IPS-15b (cell line): ENCODE measurements around the gene TMEM69.
"Not testable (repeated sequence)": the region's sequence is repeated elsewhere in the genome, so short reads cannot be mapped to it uniquely, and the experiment has no call there.

Experiments
- H3K27me3 ChIP-seq: one replicate; pipeline ENCODE4 v1.6.1; 2013; ENCODE audit warnings: low read length; ENCODE audit not compliant: control insufficient read depth, insufficient read depth
- H3K36me3 ChIP-seq: one replicate; pipeline ENCODE4 v1.6.1; 2013; ENCODE audit warnings: low read length; ENCODE audit not compliant: control insufficient read depth, insufficient read depth
- H3K4me1 ChIP-seq: one replicate; pipeline ENCODE4 v1.6.1; 2013; ENCODE audit warnings: mild to moderate bottlenecking, low read length; ENCODE audit not compliant: control insufficient read depth, insufficient read depth
- H3K4me3 ChIP-seq: one replicate; pipeline ENCODE4 v1.5.1; 2013; ENCODE audit warnings: low read depth, low read length
- H3K9ac ChIP-seq: one replicate; pipeline ENCODE4 v1.6.1; 2013; ENCODE audit warnings: low read depth, mild to moderate bottlenecking, low read length
- H3K9me3 ChIP-seq: one replicate; pipeline ENCODE4 v1.6.1; 2013; ENCODE audit warnings: mild to moderate bottlenecking, low read length; ENCODE audit not compliant: control insufficient read depth, insufficient read depth

The TMEM69 gene

GRCh38 chr1:45666836-45667235, 21.1 kb upstream of the TMEM69 start:
- no peaks in the 10 kb centered on the region for H3K36me3 ChIP-seq

GRCh38 chr1:45667321-45668111, 20.5 kb upstream of the TMEM69 start:
- no peaks in the 10 kb centered on the region for H3K27me3 ChIP-seq
- H3K4me1 ChIP-seq: no peaks in the 10 kb centered on the region
- no peak overlapping the region for H3K4me3 ChIP-seq
- H3K36me3 ChIP-seq: no peaks in the 10 kb centered on the region
- H3K9me3 ChIP-seq: no peaks in the 10 kb centered on the region
- H3K9ac ChIP-seq: no peak overlapping the region

More at GRCh38 chr1:45666836-45667235, 21.1 kb upstream of the TMEM69 start:
- no peak overlapping the region for H3K4me3 ChIP-seq
- no peaks in the 10 kb centered on the region for H3K9me3 ChIP-seq
- H3K9ac ChIP-seq: no peak overlapping the region
- no peaks in the 10 kb centered on the region for H3K27me3 ChIP-seq
- no peaks in the 10 kb centered on the region for H3K4me1 ChIP-seq

- H3K4me1 ChIP-seq: no peaks in the 10 kb centered on the region
- H3K4me3 ChIP-seq: no peak overlapping the region
- no peak overlapping the region for H3K9ac ChIP-seq
- H3K27me3 ChIP-seq: no peaks in the 10 kb centered on the region
- no peaks in the 10 kb centered on the region for H3K9me3 ChIP-seq
- no peaks in the 10 kb centered on the region for H3K36me3 ChIP-seq
These were observed 19.5 kb upstream of the TMEM69 start for GRCh38 chr1:45668526-45668925.

- Histone ChIP-seq H3K4me3 (no peak overlapping the region), H3K9ac (no peak overlapping the region)
These were observed 18.6 kb upstream of the TMEM69 start for GRCh38 chr1:45669379-45669778.

GRCh38 chr1:45669859-45670655, 17.9 kb upstream of the TMEM69 start:
- Histone ChIP-seq H3K27me3 (no peaks in the 10 kb centered on the region), H3K9ac (no peak overlapping the region), H3K36me3 (no peaks in the 10 kb centered on the region), H3K4me1 (peaks cover 6% of the 10 kb centered on the region), H3K9me3 (no peaks in the 10 kb centered on the region), H3K4me3 (no peak overlapping the region)

More at GRCh38 chr1:45669379-45669778, 18.6 kb upstream of the TMEM69 start:
- Histone ChIP-seq H3K36me3 (no peaks in the 10 kb centered on the region), H3K9me3 (no peaks in the 10 kb centered on the region), H3K27me3 (no peaks in the 10 kb centered on the region), H3K4me1 (peaks cover 3% of the 10 kb centered on the region)

GRCh38 chr1:45673956-45674355, 14.0 kb upstream of the TMEM69 start:
- Histone ChIP-seq H3K36me3 (no peaks in the 10 kb centered on the region), H3K27me3 (no peaks in the 10 kb centered on the region), H3K9ac (no peak overlapping the region), H3K4me1 (peaks cover 21% of the 10 kb centered on the region), H3K4me3 (no peak overlapping the region), H3K9me3 (no peaks in the 10 kb centered on the region)

- Histone ChIP-seq H3K36me3 (no peaks in the 10 kb centered on the region), H3K4me1 (peaks cover 25% of the 10 kb centered on the region), H3K9me3 (no peaks in the 10 kb centered on the region), H3K27me3 (no peaks in the 10 kb centered on the region), H3K4me3 (no peak overlapping the region), H3K9ac (no peak overlapping the region)
These were observed 13.5 kb upstream of the TMEM69 start for GRCh38 chr1:45674478-45674877.

GRCh38 chr1:45676553-45676952, 11.4 kb upstream of the TMEM69 start:
- not testable (repeated sequence) for H3K4me3 ChIP-seq, H3K27me3 ChIP-seq, H3K9me3 ChIP-seq, H3K9ac ChIP-seq, H3K36me3 ChIP-seq
- H3K4me1 ChIP-seq: peaks cover 34% of the 10 kb centered on the region

- peaks cover 40% of the 10 kb centered on the region for H3K4me1 ChIP-seq
- H3K27me3 ChIP-seq: no peaks in the 10 kb centered on the region
- H3K36me3 ChIP-seq: no peaks in the 10 kb centered on the region
- H3K9me3 ChIP-seq: no peaks in the 10 kb centered on the region
- H3K9ac ChIP-seq: no peak overlapping the region
- H3K4me3 ChIP-seq: no peak overlapping the region
These were observed 10.2 kb upstream of the TMEM69 start for GRCh38 chr1:45677751-45678245.

GRCh38 chr1:45678489-45678888, 9.5 kb upstream of the TMEM69 start:
- Histone ChIP-seq H3K9ac (no peak overlapping the region), H3K4me1 (peaks cover 42% of the 10 kb centered on the region), H3K9me3 (no peaks in the 10 kb centered on the region), H3K36me3 (no peaks in the 10 kb centered on the region), H3K27me3 (no peaks in the 10 kb centered on the region), H3K4me3 (no peak overlapping the region)

GRCh38 chr1:45679123-45679522, 8.9 kb upstream of the TMEM69 start:
- H3K4me3 ChIP-seq: no peak overlapping the region
- H3K27me3 ChIP-seq: no peaks in the 10 kb centered on the region
- H3K4me1 ChIP-seq: peaks cover 41% of the 10 kb centered on the region
- no peaks in the 10 kb centered on the region for H3K9me3 ChIP-seq
- no peak overlapping the region for H3K9ac ChIP-seq
- H3K36me3 ChIP-seq: no peaks in the 10 kb centered on the region

GRCh38 chr1:45682942-45683341, 5.0 kb upstream of the TMEM69 start:
- Histone ChIP-seq H3K4me1 (peaks cover 28% of the 10 kb centered on the region), H3K27me3 (no peaks in the 10 kb centered on the region), H3K9me3 (no peaks in the 10 kb centered on the region), H3K9ac (no peak overlapping the region), H3K36me3 (no peaks in the 10 kb centered on the region), H3K4me3 (no peak overlapping the region)
